Tibial artery (tissue), 4 donors: ENCODE data around the gene TROAP.
"Not testable (repeated sequence)": the region's sequence is repeated elsewhere in the genome, so short reads cannot be mapped to it uniquely, and the experiment has no call there.

Source experiments
- DNase-seq, 2 donors: peaks; one replicate each; pipeline ENCODE4 v3.0.0-alpha.2; 2019
- H3K27ac ChIP-seq, 2 donors: fragments of 200-600 bp; sonication (generic) in 1 of 2; 1 replicate in 1 of 2; 2 replicates in 1 of 2; pipeline ENCODE4 v1.5.1; 2018 to 2019; ENCODE audit warnings: mild to moderate bottlenecking in 1 of 2
- H3K27me3 ChIP-seq, 2 donors: fragments of 200-600 bp; sonication (generic) in 1 of 2; one replicate each; pipeline versions ENCODE4 v1.5.1 to v1.6.0; 2016 to 2019
- H3K36me3 ChIP-seq, 3 donors: fragments of 200-600 bp; sonication (generic) in 2 of 3; one replicate each; pipeline ENCODE4 v1.5.1; 2016 to 2019; ENCODE audit warnings: mild to moderate bottlenecking in 2 of 3
- H3K4me1 ChIP-seq, 4 donors: fragments of 200-600 bp; sonication (generic) in 2 of 4; 1 replicate in 3 of 4; 2 replicates in 1 of 4; pipeline ENCODE4 v1.5.1; 2016 to 2019
- H3K4me3 ChIP-seq, 2 donors: fragments of 200-600 bp; sonication (generic) in 1 of 2; 1 replicate in 1 of 2; 2 replicates in 1 of 2; pipeline ENCODE4 v1.5.1; 2018 to 2019; ENCODE audit warnings: mild to moderate bottlenecking in 2 of 2
- H3K9me3 ChIP-seq, 3 donors: fragments of 200-600 bp; sonication (generic) in 1 of 3; one replicate each; pipeline ENCODE4 v1.5.1; 2016 to 2019
- CTCF ChIP-seq, 2 experiments: fragments of 200-600 bp in 1 of 2; fragments of 450-650 bp in 1 of 2; IDR thresholded peaks; one replicate each; pipeline ENCODE4 v1.5.1; 2017 to 2019; ENCODE audit warnings: antibody characterized with exemption in 2 of 2, mild to moderate bottlenecking in 1 of 2, moderate library complexity in 1 of 2
- intact Hi-C: fragments of 100-400 bp; cut with DNase I; formaldehyde crosslinking; loops from one replicate; pipeline ENCODE4 v1.15.0; 2023; ENCODE audit warnings: low total_unique reads

TROAP gene

DNA sequence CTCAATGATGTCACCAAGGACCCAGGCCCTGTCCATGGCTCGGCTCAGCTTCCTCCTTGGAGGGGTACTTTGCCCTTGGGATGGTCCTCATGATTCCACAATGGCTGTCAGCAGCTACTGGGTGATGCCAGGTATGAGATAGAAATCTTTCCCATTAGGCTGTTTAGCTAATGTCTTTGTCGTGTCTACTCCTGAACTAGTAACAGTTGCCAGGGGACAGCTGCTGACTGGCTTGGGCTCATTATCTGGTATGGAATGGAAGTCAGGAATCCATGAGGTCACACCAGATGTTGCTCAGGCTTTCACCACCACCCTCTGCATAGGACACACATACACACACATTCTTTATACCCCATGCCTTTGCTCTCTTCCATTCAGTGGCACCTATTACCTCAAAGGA, 18.9 kb upstream of the TROAP start:
- Histone ChIP-seq H3K4me3 (no peak overlapping the region), H3K27ac (no peak overlapping the region), H3K27me3 (peaks cover 0 to 45% of the 10 kb centered on the region in 2 donors), H3K4me1 (no peaks in the 10 kb centered on the region), H3K36me3 (no peaks in the 10 kb centered on the region), H3K9me3 (no peaks in the 10 kb centered on the region)
- no peak for DNase-seq
- no peak for TF ChIP-seq CTCF (IDR thresholded peaks at IDR 0.05)
- intact Hi-C loops = no loop called here

- intact Hi-C loops = no loop called here
- no peak for DNase-seq
- no peaks in the 10 kb centered on the region for H3K4me1 ChIP-seq
- H3K4me3 ChIP-seq = no peak overlapping the region
- no peaks in the 10 kb centered on the region for H3K9me3 ChIP-seq
- H3K27ac ChIP-seq = no peak overlapping the region
- no peaks in the 10 kb centered on the region for H3K36me3 ChIP-seq
- no peak for TF ChIP-seq CTCF (IDR thresholded peaks at IDR 0.05)
- H3K27me3 ChIP-seq = peaks cover 0 to 35% of the 10 kb centered on the region in 2 donors
These were observed 17.1 kb upstream of the TROAP start for GRCh38 chr12:49305762-49306510.

DNA sequence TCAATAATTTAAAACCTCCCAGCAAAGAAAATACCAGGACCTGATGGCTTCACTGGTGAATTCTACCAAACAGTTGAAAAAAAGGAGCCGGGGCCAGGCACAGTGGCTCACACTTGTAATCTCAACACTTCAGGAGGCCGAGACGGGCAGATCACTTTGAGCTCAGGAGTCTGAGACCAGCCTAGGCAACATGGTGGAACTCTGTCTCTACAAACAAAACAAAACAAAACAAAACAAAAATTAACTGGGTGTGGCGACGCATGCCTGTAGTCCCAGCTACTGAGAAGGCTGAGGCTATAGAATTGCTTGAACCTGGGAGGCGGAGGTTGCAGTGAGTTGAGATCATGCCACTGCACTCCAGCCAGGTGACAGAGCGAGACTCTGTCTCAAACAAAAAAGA, 13.7 kb upstream of the TROAP start:
- Histone ChIP-seq H3K36me3 (no peaks in the 10 kb centered on the region), H3K4me1 (no peaks in the 10 kb centered on the region), H3K27ac (no peak overlapping the region), H3K4me3 (no peak overlapping the region), H3K27me3 (peaks cover 0 to 16% of the 10 kb centered on the region in 2 donors), H3K9me3 (no peaks in the 10 kb centered on the region)
- no peak for DNase-seq
- intact Hi-C loops = no loop called here
- TF ChIP-seq CTCF (IDR thresholded peaks at IDR 0.05) = no peak

- H3K9me3 ChIP-seq, H3K36me3 ChIP-seq, H3K27ac ChIP-seq, intact Hi-C loops, H3K4me3 ChIP-seq, H3K4me1 ChIP-seq, DNase-seq: not testable (repeated sequence)
- peaks cover 0 to 16% of the 10 kb centered on the region in 2 donors for H3K27me3 ChIP-seq
These were observed 12.5 kb upstream of the TROAP start for GRCh38 chr12:49310451-49311000.

DNA sequence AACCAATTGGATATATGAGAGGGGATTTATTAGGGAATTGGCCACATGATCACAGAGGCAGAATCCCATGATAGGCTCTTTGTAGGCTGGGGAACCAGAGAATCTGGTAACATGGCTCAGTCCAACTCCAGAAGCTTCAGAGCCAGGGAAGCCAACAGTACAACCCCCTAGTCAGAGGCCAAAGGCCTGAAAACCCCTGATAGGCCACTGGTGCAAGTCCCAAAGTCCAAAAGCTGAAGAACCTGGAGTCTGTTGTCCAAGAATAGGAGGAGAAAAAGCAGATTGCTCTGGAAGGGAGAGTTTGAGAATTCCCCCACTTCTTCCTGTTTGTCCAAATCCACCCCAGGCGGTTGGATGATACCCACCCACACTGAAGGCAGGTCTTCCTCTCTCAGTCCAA, 8.2 kb upstream of the TROAP start:
- no peaks in the 10 kb centered on the region for H3K9me3 ChIP-seq
- H3K4me3 ChIP-seq = no peak overlapping the region
- H3K27me3 ChIP-seq = peaks cover 0 to 6% of the 10 kb centered on the region in 2 donors
- H3K4me1 ChIP-seq = no peaks in the 10 kb centered on the region
- intact Hi-C loops = no loop called here
- H3K36me3 ChIP-seq = no peaks in the 10 kb centered on the region
- TF ChIP-seq CTCF (IDR thresholded peaks at IDR 0.05) = no peak
- H3K27ac ChIP-seq = no peak overlapping the region
- DNase-seq = no peak

DNA sequence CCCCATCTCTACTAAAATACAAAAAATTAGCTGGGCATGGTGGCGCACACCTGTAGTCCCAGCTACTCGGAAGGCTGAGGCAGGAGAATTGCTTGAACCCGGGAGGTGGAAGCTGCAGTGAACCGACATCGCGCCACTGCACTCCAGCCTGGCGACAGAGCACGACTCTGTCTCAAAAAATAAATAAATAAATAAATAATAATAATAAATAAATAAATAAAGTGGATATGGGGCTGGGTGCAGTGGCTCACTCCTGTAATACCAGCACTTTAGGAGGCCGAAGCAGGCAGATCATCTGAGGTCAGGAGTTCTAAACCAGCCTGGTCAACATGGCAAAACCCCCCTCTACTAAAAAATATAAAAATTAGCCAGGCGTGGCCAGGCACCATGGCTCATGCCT, 5.9 kb upstream of the TROAP start:
- H3K27ac ChIP-seq, H3K4me1 ChIP-seq, intact Hi-C loops, H3K27me3 ChIP-seq, H3K9me3 ChIP-seq, H3K36me3 ChIP-seq, H3K4me3 ChIP-seq, DNase-seq: not testable (repeated sequence)

DNA sequence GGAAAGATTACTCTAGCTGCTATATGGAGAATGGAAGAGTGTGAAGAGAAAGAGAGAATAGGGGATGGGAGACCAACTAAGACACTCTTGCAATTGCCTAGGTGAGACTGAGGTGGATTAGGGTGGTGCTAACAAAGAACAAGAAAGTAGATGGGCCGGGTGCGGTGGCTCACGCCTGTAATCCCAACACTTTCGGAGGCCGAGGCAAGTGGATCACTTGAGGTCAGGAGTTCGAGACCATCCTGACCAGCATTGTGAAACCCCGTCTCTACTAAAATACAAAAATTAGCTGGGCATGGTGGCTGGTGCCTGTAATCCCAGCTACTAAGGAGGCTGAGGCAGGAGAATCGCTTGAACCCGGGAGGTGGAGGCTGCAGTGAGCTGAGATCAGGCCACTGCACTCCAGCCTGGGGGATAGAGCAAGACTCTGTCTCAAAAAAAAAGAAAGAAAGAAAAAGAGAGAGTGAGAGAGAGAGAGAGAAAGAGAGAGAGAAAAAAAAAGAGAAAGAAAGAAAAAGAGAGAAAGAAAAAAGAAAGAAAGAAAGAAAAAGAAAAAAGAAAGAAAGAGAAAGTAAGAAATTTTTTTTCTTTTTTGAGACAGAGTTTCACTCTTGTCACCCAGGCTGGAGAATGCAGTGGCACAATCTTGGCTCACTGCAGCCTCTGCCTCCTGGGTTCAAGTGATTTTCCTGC, 2.5 kb upstream of the TROAP start:
- H3K9me3 ChIP-seq, DNase-seq, intact Hi-C loops, H3K36me3 ChIP-seq, H3K27ac ChIP-seq, H3K27me3 ChIP-seq, H3K4me3 ChIP-seq: not testable (repeated sequence)
- peaks cover 0 to 15% (median 10%) of the 10 kb centered on the region in 4 donors for H3K4me1 ChIP-seq
